ENCODE measurements around the gene ZNF546.

DNA sequence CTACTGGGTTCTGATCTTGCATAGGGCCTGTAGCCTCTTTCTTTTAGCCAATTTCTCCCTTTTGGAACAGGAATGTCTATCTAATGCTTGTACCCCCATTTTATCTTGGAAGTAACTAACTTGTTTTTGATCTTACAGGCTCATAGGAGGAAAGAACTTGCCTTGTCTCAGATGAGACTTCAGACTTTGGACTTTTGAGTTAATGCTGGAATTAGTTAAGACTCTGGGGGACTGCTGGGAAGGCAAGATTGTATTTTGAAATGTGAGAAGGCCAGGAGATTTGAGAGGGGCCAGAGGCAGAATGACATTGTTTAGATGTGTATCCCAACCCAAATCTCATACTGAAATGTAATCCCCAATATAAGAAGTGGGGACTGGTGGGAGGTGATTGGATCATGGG lies 2.5 kb upstream of the ZNF546 start:
- TF ChIP-seq, protein P1, sequence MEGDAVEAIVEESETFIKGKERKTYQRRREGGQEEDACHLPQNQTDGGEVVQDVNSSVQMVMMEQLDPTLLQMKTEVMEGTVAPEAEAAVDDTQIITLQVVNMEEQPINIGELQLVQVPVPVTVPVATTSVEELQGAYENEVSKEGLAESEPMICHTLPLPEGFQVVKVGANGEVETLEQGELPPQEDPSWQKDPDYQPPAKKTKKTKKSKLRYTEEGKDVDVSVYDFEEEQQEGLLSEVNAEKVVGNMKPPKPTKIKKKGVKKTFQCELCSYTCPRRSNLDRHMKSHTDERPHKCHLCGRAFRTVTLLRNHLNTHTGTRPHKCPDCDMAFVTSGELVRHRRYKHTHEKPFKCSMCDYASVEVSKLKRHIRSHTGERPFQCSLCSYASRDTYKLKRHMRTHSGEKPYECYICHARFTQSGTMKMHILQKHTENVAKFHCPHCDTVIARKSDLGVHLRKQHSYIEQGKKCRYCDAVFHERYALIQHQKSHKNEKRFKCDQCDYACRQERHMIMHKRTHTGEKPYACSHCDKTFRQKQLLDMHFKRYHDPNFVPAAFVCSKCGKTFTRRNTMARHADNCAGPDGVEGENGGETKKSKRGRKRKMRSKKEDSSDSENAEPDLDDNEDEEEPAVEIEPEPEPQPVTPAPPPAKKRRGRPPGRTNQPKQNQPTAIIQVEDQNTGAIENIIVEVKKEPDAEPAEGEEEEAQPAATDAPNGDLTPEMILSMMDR (IDR thresholded peaks at IDR 0.05) = no peak
- no peak for TF ChIP-seq POLR2A (IDR thresholded peaks at IDR 0.05)

All from esophagus squamous epithelium (tissue), 4 donors.